Endodermal cell (in vitro differentiated cells): ENCODE data around the gene NPAS3. TPM values are rescaled to one million over a fixed set of nuclear protein-coding genes. Genes with fewer than 3 reads are reported as not detected.

Source experiments
- DNase-seq: peaks from one replicate; pipeline ENCODE4 v3.0.0-alpha.2; 2017
- H3K27ac ChIP-seq: 2 replicates; pipeline ENCODE4 v1.5.1; 2013; ENCODE audit warnings: mild to moderate bottlenecking, low read depth, low read length, moderate library complexity
- H3K27me3 ChIP-seq: 2 replicates; pipeline ENCODE4 v1.6.1; 2013; ENCODE audit warnings: mild to moderate bottlenecking, low read length, moderate library complexity; ENCODE audit not compliant: insufficient read depth, control insufficient read depth, poor library complexity, severe bottlenecking
- H3K36me3 ChIP-seq: 2 replicates; pipeline ENCODE4 v1.7.0; 2013; ENCODE audit warnings: mild to moderate bottlenecking, low read length, moderate library complexity; ENCODE audit not compliant: control insufficient read depth, insufficient read depth
- H3K4me1 ChIP-seq: one replicate; pipeline ENCODE4 v1.7.0; 2013; ENCODE audit warnings: low read length; ENCODE audit not compliant: control insufficient read depth, insufficient read depth
- H3K4me3 ChIP-seq: 2 replicates; pipeline ENCODE4 v1.5.1; 2013; ENCODE audit warnings: mild to moderate bottlenecking, low read length, moderate library complexity
- H3K9ac ChIP-seq: 2 replicates; pipeline ENCODE4 v1.6.1; 2013; ENCODE audit warnings: mild to moderate bottlenecking, low read length, moderate library complexity; ENCODE audit not compliant: poor library complexity, severe bottlenecking; ENCODE audit errors: extremely low read depth
- H3K9me3 ChIP-seq: 2 replicates; pipeline ENCODE4 v1.6.1; 2013; ENCODE audit warnings: mild to moderate bottlenecking, low read length, moderate library complexity; ENCODE audit not compliant: control insufficient read depth
- H3K27ac Mint-ChIP-seq: 2 replicates; pipeline ENCODE4 v1.8.0; 2020; ENCODE audit warnings: mixed read lengths
- H3K27me3 Mint-ChIP-seq: 2 replicates; pipeline ENCODE4 v1.8.0; 2021; ENCODE audit warnings: mild to moderate bottlenecking, mixed read lengths; ENCODE audit not compliant: insufficient read depth
- H3K36me3 Mint-ChIP-seq: 2 replicates; pipeline ENCODE4 v1.8.0; 2020; ENCODE audit warnings: low read depth, mixed read lengths
- H3K4me1 Mint-ChIP-seq: 2 replicates; pipeline ENCODE4 v1.8.0; 2020; ENCODE audit warnings: mixed read lengths
- H3K4me3 Mint-ChIP-seq: 2 replicates; pipeline ENCODE4 v1.8.0; 2020; ENCODE audit warnings: mild to moderate bottlenecking, moderate library complexity, mixed read lengths
- H3K9me3 Mint-ChIP-seq: 2 replicates; pipeline ENCODE4 v1.8.0; 2020; ENCODE audit warnings: mild to moderate bottlenecking, mixed read lengths
- WGBS, 2 experiments: methylation state at CpG; one replicate each; pipeline versions ENCODE4 v1.1.5 to v1.1.7; 2013; ENCODE audit warnings: missing lambda C conversion rate in 2 of 2, mixed read lengths in 1 of 2; ENCODE audit not compliant: insufficient coverage in 1 of 2, insufficient read length in 1 of 2; 5-methylcytosine and 5-hydroxymethylcytosine counted together
- total RNA-seq, 2 donors: library from RNA; stranded (reverse); fragmentation: NEBNext Ultra II Directional in 1 of 2; extraction: Animal tissue kit (Norgen Biotek cat#: 25700) in 1 of 2; gene quantifications; 2 replicates in 1 of 2; 3 replicates in 1 of 2; pipeline ENCODE4 v1.2.1, GENCODE V29; 2021
- TF ChIP-seq, protein P1 (sequence below): fragments of 200-600 bp; sonication (generic); conservative IDR thresholded peaks from 2 replicates; pipeline ENCODE4 v1.5.0; 2021; ENCODE audit warnings: antibody characterized with exemption, mild to moderate bottlenecking

Gene NPAS3
- total RNA-seq, 2 donors from 2014 or later = 1.4 to 1.6 TPM

DNA sequence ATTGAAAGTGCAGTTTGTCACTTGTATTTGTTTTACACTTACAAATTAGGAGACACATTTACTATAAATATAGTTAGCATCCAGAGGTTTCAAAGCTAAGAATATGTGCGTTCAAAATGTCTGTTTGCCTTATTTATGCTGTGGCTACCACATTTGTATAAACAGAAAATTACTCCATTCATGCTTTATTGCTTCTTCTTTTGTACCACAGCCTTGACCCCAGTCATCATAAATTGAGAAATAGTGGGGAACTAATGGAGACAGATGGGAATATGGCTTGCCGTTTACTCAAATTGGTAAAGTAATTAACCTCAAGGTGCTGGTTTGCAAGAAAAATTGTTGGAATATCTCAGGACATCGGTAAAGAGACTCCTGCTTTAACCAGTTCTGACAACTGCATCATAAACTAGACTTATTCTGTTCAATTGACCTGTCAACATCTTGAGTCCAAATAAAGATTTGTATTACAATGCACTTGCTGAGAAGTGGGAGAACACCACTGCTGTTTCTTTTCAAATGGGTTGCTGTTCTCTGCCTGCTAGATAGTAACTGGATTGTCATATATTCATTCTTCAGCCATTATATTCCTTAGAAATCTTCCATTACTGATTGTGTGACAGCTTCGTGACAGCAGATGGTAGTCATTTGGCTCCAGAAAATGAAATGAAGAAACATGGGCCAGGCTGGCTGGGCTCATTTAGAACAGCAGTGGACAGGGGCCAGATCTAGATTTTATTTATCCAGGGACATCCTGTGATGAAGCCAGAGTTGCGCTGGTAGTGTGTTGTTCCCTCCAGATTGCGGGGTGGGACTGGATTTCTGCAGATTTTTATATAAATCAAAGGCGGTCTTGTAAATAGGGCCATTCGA, 657.8 kb downstream of the NPAS3 start:
- H3K27me3 ChIP-seq = no peaks in the 10 kb centered on the region
- 95 to 96% methylated on average over 7 to 8 of the region's 8 CpGs for WGBS, 2 experiments
- TF ChIP-seq, protein P1, sequence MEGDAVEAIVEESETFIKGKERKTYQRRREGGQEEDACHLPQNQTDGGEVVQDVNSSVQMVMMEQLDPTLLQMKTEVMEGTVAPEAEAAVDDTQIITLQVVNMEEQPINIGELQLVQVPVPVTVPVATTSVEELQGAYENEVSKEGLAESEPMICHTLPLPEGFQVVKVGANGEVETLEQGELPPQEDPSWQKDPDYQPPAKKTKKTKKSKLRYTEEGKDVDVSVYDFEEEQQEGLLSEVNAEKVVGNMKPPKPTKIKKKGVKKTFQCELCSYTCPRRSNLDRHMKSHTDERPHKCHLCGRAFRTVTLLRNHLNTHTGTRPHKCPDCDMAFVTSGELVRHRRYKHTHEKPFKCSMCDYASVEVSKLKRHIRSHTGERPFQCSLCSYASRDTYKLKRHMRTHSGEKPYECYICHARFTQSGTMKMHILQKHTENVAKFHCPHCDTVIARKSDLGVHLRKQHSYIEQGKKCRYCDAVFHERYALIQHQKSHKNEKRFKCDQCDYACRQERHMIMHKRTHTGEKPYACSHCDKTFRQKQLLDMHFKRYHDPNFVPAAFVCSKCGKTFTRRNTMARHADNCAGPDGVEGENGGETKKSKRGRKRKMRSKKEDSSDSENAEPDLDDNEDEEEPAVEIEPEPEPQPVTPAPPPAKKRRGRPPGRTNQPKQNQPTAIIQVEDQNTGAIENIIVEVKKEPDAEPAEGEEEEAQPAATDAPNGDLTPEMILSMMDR = no peak
- no peaks in the 10 kb centered on the region for H3K36me3 Mint-ChIP-seq
- no peaks in the 10 kb centered on the region for H3K36me3 ChIP-seq
- H3K27ac ChIP-seq = no peak overlapping the region
- H3K27ac Mint-ChIP-seq = no peak overlapping the region
- no peaks in the 10 kb centered on the region for H3K4me1 Mint-ChIP-seq
- H3K4me1 ChIP-seq = no peaks in the 10 kb centered on the region
- DNase-seq = no peak
- no peak overlapping the region for H3K4me3 ChIP-seq
- no peak overlapping the region for H3K9ac ChIP-seq
- H3K9me3 Mint-ChIP-seq = no peaks in the 10 kb centered on the region
- H3K9me3 ChIP-seq = no peaks in the 10 kb centered on the region
- H3K4me3 Mint-ChIP-seq = no peak overlapping the region
- no peaks in the 10 kb centered on the region for H3K27me3 Mint-ChIP-seq

DNA sequence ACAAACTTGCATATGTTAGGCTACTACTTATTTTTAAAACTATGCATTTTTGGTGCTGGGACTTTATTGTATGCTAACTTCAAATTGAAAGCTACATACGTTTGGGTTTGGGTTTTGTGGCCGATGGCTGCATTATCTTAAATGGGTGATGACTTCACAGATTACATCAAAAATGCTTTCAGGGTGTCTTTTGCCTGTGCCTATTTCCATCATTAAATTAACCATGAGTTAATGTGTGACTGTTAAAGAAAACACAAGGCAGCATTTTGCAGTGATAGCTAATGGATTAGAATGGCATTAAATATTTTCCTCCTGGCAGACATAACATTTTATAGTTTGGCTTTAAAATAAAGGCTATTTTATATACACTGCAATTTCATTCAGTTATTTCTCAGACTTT, 659.9 kb downstream of the NPAS3 start:
- Histone ChIP-seq H3K4me1 (no peaks in the 10 kb centered on the region), H3K9me3 (no peaks in the 10 kb centered on the region), H3K4me3 (no peak overlapping the region), H3K9ac (no peak overlapping the region), H3K27ac (no peak overlapping the region), H3K36me3 (no peaks in the 10 kb centered on the region), H3K27me3 (no peaks in the 10 kb centered on the region)
- Mint-ChIP-seq H3K4me1 (no peaks in the 10 kb centered on the region), H3K4me3 (no peak overlapping the region), H3K27ac (no peak overlapping the region), H3K9me3 (no peaks in the 10 kb centered on the region), H3K27me3 (no peaks in the 10 kb centered on the region), H3K36me3 (no peaks in the 10 kb centered on the region)
- WGBS, 2 experiments = 98% methylated on average over 2 of the region's 2 CpGs; no CpG with 5 or more reads in 1 of the 2 experiments
- TF ChIP-seq, protein P1 = no peak
- no peak for DNase-seq

DNA sequence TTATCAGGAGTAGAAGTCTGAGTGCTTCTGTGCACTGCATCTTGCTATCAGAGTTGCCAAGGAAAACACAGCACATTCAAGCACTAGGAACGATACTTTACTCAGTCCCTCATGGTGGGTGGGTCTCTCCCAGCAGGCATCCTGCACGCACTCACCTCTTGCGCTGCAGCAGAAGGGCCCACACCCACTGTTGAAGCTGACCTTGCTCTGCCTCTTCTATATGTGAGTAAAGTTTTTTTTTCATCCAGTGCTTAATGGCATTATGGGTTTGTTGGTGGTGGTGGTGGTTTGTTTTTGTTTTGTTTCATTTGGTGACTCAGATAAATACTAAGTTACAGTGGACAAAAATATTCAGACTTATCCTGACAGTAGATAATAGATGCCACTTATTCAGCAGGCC, 663.7 kb downstream of the NPAS3 start:
- no peak overlapping the region for H3K9ac ChIP-seq
- 94% methylated on average over 3 of the region's 3 CpGs; no CpG with 5 or more reads in 1 of the 2 experiments for WGBS, 2 experiments
- no peaks in the 10 kb centered on the region for H3K9me3 ChIP-seq
- Mint-ChIP-seq H3K9me3 (no peaks in the 10 kb centered on the region), H3K4me1 (no peaks in the 10 kb centered on the region), H3K27me3 (no peaks in the 10 kb centered on the region), H3K4me3 (no peak overlapping the region), H3K36me3 (no peaks in the 10 kb centered on the region), H3K27ac (no peak overlapping the region)
- no peaks in the 10 kb centered on the region for H3K4me1 ChIP-seq
- no peak for DNase-seq
- TF ChIP-seq, protein P1 = no peak
- H3K27ac ChIP-seq = no peak overlapping the region
- H3K36me3 ChIP-seq = no peaks in the 10 kb centered on the region
- no peaks in the 10 kb centered on the region for H3K27me3 ChIP-seq
- no peak overlapping the region for H3K4me3 ChIP-seq
